NCI-H82 treated with DMSO at 0.1 percent for 48 hours (cell line): ENCODE data around the gene PRMT5.
"Not testable (repeated sequence)": the region's sequence is repeated elsewhere in the genome, so short reads cannot be mapped to it uniquely, and the experiment has no call there.

Source experiments
- DNase-seq: peaks from one replicate; lab custom pipeline; 2025; ENCODE audit not compliant: unreplicated experiment; lab: John Stamatoyannopoulos, UW

Gene PRMT5

GRCh38 chr14:22929104-22929960 is at the start of gene PRMT5:
Gene PRMT5 (minus strand): TSS chr14:22929376. CDS start chr14:22929361, 15 bp downstream.
- peak; percentile 98 for DNase-seq

DNA sequence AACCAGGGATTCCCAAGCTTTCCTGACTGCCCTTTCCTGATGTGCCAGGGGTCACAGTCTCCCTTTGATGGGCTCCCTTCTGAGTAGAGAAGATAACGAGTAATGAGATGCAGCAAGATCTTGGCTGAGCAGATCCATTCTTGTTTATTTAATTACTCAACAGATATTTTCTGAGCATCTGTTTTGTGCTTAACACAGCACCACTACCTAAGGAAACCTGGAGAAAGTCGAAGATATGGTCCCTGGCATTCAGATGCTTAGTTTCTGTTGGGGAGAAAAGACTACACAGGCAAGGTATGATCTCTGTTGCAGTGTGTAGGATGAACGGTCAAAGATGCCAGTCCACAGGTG is 49.3 kb upstream of the PRMT5 start:
- no peak for DNase-seq

- peak; percentile 69 for DNase-seq
Observed at GRCh38 chr14:22977684-22978486, 48.7 kb upstream of the PRMT5 start.

- DNase-seq: no peak
Observed at GRCh38 chr14:22977434-22977683, 48.2 kb upstream of the PRMT5 start.

DNA sequence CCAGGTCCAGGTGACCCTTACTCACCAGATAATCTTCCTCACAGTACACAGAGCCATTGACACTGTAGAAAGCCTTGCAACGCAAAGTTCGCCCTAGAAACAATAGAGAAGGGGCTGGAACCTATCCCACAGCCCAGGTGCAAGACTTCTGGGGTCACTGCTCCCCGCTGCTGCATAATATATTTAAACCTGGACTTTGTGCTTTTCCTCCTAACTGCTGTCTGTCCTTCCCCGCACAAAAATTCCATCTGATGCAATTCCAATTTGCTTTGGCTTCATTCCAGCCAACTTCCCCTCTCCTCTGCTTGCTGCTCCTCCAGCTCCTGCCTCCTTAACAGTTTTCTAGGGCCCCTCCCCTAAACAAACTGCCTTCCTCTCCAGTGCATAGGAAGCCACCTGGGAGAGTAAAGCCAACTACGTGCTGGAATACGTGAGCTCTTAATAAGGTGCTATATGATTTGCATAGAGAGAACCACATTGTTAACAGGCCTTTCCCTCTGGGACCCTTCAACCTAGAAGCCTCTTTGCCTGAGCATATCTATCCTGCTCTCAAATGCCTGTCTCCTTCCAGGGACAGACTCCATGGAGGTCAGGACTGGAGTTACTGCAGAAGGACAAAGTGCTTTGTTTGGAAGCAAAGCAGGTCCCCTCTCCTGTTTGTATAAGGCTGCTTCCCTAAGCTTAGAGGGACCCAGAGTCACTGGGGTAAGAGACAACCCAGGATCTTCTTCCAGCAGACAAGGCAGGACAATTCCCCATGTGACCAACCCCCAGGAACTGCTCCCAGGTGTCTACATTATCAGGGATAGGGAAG is 47.7 kb upstream of the PRMT5 start:
- peak; percentile 7 for DNase-seq

GRCh38 chr14:22974530-22975313 is 45.5 kb upstream of the PRMT5 start:
- no peak for DNase-seq

- DNase-seq: no peak
Observed at GRCh38 chr14:22973217-22974032, 44.2 kb upstream of the PRMT5 start.

GRCh38 chr14:22972313-22972930 is 43.2 kb upstream of the PRMT5 start:
- no peak for DNase-seq

- no peak for DNase-seq
Observed at GRCh38 chr14:22971152-22971551, 42.0 kb upstream of the PRMT5 start.

GRCh38 chr14:22966783-22967269 is 37.6 kb upstream of the PRMT5 start:
- no peak for DNase-seq

GRCh38 chr14:22965916-22966782 is 37.0 kb upstream of the PRMT5 start:
- DNase-seq: not testable (repeated sequence)

DNA sequence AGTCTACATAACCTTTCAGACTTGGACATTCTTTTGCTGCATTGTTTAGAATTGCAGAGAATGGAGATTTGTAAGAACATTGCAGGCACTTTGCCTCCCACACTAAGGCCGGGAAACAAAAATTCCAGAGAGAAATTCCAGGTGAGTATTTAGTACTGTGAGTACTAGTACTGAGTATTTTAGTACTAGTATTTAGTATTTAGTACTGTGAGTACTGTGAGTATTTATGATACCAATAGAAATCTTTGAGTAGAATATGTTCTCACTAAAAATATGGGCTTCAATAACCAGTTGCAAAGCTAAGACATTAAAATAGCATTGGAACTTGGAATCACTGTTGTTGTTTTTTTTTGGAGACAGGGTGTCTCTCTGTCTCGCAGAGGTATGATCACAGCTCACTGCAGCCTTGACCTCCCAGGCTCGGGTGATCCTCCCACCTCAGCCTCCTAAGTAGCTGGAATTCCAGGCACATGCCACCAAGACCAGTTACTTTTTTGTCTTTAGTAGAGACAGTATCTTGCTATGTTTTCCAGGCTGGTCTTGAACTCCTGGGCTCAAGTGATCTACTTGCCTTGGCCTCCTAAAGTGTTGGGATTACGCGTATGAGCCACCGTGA is 33.0 kb upstream of the PRMT5 start:
- DNase-seq: no peak

DNA sequence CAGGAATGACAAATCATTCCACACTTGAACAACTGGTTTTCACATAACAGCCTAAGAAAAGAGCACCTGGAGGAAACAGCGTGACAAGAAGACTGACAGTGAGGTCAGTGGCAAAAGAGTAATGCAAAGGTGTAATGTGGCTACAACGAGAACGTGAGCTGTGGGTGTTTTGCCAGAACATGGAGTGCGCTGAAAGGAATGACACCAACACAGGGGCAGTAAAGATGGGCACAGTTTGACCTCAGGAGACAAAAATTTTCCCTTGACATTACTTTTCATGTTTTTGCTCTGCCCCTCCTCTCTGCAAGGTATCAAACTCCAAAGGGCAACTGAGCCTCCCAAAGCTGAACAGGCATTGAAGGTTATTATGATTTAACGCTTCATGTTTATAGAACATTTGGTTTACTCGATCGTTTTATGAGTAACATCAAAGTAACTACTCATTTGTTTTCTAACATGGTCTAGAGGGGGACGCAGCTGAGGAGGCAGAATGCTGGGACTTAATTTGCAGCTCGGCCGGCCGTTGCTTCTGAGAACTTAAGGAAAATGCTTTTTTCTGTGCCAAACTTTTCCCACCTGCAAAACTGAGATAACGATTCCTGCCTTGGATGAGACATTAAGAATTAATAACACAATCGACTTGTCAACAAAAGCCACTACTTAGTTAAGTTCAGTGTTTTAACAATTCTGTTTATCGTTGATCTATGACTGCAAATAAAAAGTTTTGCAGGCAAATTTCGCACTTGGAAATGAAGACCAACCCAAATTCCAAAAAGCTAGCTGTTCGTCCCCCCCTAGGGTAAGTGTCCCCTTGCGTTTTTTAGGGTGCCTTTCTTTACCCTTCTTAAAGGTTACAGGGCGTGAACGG is 26.8 kb upstream of the PRMT5 start:
- no peak for DNase-seq

DNA sequence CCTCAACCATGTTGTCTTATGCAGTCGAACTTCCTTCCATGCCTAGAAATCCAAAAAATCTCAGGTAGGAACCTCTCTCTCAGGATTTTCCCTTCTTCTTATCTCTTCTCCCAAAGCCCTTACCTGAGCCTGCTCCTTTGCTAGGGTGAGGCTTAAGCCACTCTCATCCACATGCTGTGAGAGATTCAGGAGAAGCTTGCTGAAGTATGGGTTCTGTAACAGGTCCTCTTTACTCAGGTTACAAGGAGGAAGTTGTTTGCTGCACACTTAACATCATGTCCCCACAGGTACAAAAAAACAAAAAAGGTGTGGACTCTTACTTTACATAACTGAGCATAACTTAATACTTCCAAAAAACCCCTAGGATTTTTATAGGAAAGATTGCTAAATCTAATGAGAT is 23.2 kb upstream of the PRMT5 start:
- DNase-seq: no peak

DNA sequence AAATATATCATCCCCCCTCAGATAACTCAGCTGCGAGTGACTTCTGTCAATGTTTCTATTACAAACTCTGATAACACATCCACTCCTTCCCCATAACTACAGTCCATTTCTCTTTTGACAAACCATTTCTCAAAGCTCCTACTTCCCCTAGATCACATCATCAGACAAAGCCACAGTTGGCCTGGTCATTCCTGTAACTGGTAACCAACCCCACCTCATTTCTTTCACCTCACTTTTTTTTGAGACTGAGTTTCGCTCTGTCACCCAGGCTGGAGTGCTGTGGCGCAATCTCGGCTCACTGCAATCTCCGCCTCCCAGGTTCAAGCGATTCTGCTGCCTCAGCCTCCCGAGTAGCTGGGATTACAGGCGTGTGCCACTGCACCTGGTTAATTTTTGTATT is 22.6 kb upstream of the PRMT5 start:
- DNase-seq: not testable (repeated sequence)

DNA sequence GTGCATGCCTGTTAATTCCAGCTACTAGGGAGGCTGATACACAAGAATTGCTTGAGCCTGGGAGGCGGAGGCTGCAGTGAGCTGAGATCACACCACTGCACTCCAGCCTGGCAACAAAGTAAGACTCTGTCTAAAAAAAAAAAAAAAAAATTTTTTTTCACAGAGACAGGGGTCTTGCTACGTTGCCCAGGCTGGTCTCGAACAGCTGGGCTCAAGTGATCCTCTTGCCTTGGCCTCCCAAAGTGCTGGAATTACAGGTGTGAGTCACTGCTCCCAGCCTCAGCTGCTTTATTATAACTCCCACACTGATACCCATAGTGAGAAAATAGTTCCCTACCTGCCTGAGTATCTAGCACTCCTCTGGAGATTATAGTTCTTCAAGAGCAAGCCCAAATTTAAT is 16.5 kb upstream of the PRMT5 start:
- DNase-seq: no peak

DNA sequence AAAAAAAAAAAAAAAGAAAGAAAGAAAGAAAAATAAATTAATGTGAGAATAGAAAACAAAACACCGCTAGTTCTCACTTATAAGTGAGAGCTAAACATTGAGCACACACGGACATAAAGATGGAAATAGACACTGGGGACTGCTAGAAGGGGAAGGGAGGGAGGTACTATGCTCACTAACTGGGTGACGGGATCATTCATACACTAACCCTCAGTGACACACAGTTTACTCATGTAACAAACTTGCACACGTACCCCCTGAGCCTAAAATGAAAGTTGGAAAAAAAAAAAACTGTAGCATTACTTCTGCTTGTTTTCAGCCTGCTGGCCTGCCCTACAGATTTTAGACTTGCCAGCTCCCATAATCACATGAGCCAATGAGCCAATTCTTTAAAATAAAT is 10.5 kb upstream of the PRMT5 start:
- DNase-seq: no peak
